K562 (cell line): ENCODE results near the gene ZMIZ1.

Source experiments
- CHD2 ChIP-seq: IDR thresholded peaks from 2 replicates; pipeline ENCODE4 v1.6.1; 2011; ENCODE audit warnings: low read depth, low read length
- POLR2A ChIP-seq: fragments of 450-650 bp; conservative IDR thresholded peaks from 2 replicates; pipeline ENCODE4 v1.6.1; 2016
- STAT5B ChIP-seq: fragments of 250-450 bp; sonication (Bioruptor Pico); IDR thresholded peaks from 2 replicates; pipeline ENCODE4 v1.8.0; 2021; ENCODE audit warnings: mild to moderate bottlenecking, inconsistent platforms

DNA sequence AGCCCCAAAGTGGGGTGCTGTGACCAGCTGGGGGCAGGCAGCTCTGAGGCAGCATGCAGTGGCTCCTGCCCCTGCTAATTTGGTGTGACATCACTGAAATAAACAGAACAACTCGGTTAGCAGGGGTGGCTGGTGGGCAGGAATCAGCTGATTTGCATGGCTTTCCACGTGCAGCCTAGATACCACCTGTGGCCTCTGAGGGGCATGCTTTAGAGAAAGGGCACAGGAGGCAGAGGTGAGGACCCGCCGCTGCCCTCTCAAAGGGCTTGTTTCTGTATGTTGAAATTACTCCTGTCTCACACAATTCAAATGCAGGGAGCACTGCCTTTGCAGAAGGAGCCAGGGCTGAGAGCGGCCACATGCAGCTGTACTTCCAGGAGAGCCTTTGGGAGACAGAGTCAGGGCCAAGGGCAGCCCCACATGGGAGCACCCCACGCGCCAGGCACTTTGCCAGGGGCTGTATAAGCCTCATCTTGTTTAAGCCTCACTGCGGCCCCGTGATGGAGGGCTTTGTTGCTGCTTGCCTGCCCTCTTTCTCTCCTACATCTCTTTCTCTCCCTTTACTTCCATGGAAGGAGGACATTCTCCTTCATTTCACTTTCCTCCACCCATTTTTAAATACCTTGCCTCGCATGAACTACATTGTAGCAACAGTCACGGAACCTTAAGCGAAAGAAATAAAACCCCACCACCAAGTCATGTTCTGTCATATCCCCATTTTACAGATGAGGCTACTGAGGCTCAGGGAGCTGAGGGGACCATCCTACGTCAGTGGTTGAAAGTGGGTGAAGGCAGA lies 137.7 kb downstream of the ZMIZ1 start:
- TF ChIP-seq CHD2 (no peak), STAT5B (CRISPR knock-in tag) (no peak), POLR2A (no peak)
